Thyroid gland (tissue), 4 donors: ENCODE measurements around the gene RPL34.

ENCODE experiments used
- POLR2A ChIP-seq, 2 donors: fragments of 450-650 bp; IDR thresholded peaks; one replicate each; pipeline ENCODE4 v1.6.1; 2017; ENCODE audit warnings: antibody characterized with exemption in 2 of 2, mild to moderate bottlenecking in 2 of 2, moderate library complexity in 1 of 2
- TF ChIP-seq, protein P1 (sequence below), 6 experiments: fragments of 200-600 bp in 3 of 6; fragments of 450-650 bp in 3 of 6; sonication (generic) in 3 of 6; IDR thresholded peaks; one replicate each; pipeline ENCODE4 v1.5.1; 2016 to 2019; ENCODE audit warnings: antibody characterized with exemption in 6 of 6, mild to moderate bottlenecking in 2 of 6, inconsistent platforms in 1 of 6, moderate library complexity in 1 of 6

DNA sequence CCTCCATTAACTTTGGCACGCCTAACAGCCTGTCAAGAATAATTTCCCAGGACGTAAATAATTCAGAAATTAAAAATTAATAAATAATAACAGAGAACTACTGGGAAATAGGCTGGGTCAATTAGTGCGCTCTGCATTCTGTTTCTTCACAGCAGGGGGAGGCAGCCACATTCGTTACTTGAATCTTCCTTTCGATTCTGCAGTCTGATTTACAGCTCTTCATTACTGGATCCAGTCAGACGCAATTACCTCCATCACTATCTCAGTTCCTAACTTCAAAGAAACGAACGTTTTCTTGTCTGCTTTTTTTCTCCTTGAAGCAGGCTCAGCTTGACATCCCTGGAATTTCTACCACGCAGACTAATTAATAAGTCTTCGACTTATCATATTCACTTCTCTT lies 9.0 kb upstream of the RPL34 start:
- TF ChIP-seq, protein P1, sequence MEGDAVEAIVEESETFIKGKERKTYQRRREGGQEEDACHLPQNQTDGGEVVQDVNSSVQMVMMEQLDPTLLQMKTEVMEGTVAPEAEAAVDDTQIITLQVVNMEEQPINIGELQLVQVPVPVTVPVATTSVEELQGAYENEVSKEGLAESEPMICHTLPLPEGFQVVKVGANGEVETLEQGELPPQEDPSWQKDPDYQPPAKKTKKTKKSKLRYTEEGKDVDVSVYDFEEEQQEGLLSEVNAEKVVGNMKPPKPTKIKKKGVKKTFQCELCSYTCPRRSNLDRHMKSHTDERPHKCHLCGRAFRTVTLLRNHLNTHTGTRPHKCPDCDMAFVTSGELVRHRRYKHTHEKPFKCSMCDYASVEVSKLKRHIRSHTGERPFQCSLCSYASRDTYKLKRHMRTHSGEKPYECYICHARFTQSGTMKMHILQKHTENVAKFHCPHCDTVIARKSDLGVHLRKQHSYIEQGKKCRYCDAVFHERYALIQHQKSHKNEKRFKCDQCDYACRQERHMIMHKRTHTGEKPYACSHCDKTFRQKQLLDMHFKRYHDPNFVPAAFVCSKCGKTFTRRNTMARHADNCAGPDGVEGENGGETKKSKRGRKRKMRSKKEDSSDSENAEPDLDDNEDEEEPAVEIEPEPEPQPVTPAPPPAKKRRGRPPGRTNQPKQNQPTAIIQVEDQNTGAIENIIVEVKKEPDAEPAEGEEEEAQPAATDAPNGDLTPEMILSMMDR (IDR thresholded peaks at IDR 0.05) = no peak
- no peak for TF ChIP-seq POLR2A (IDR thresholded peaks at IDR 0.05)
